HG03354 (cell line): Measurements from ENCODE around the gene APOL4.
"Not testable (repeated sequence)": the region's sequence is repeated elsewhere in the genome, so short reads cannot be mapped to it uniquely, and the experiment has no call there.

Source experiments
- ATAC-seq: cut with Tn5 transposase; IDR thresholded peaks from one replicate; pipeline ENCODE4 v1.9.1; 2021; ENCODE audit warnings: mild to moderate bottlenecking; ENCODE audit not compliant: unreplicated experiment, poor library complexity, severe bottlenecking

APOL4 gene

GRCh38 chr22:36232715-36233401, 31.2 kb upstream of the APOL4 start:
- ATAC-seq = no peak

- not testable (repeated sequence) for ATAC-seq
Observed at GRCh38 chr22:36231051-36231450, 29.4 kb upstream of the APOL4 start.

GRCh38 chr22:36229649-36230048, 28.0 kb upstream of the APOL4 start:
- ATAC-seq = not testable (repeated sequence)

- ATAC-seq = no peak
Observed at GRCh38 chr22:36228944-36229343, 27.3 kb upstream of the APOL4 start.

GRCh38 chr22:36228369-36228768, 26.8 kb upstream of the APOL4 start:
- ATAC-seq = not testable (repeated sequence)

GRCh38 chr22:36227806-36228205, 26.2 kb upstream of the APOL4 start:
- no peak for ATAC-seq

- ATAC-seq = no peak
Observed at GRCh38 chr22:36227396-36227795, 25.8 kb upstream of the APOL4 start.

- no peak for ATAC-seq
Observed at GRCh38 chr22:36226189-36226588, 24.6 kb upstream of the APOL4 start.

- no peak for ATAC-seq
Observed at GRCh38 chr22:36225333-36225922, 23.8 kb upstream of the APOL4 start.

GRCh38 chr22:36224245-36224644, 22.6 kb upstream of the APOL4 start:
- ATAC-seq = no peak

GRCh38 chr22:36223504-36223903, 21.9 kb upstream of the APOL4 start:
- no peak for ATAC-seq

- ATAC-seq = no peak
Observed at GRCh38 chr22:36222887-36223450, 21.4 kb upstream of the APOL4 start.

- peak; percentile 55 for ATAC-seq
Observed at GRCh38 chr22:36221799-36222751, 20.5 kb upstream of the APOL4 start.

GRCh38 chr22:36220451-36220921, 18.9 kb upstream of the APOL4 start:
- no peak for ATAC-seq

GRCh38 chr22:36218648-36219193, 17.1 kb upstream of the APOL4 start:
- no peak for ATAC-seq

- no peak for ATAC-seq
Observed at GRCh38 chr22:36215981-36216380, 14.4 kb upstream of the APOL4 start.

GRCh38 chr22:36213586-36213985, 12.0 kb upstream of the APOL4 start:
- no peak for ATAC-seq

- no peak for ATAC-seq
Observed at GRCh38 chr22:36212901-36213300, 11.3 kb upstream of the APOL4 start.

- no peak for ATAC-seq
Observed at GRCh38 chr22:36211237-36211861, 9.7 kb upstream of the APOL4 start.
